ENCODE measurements around the gene OR2T1.

DNA sequence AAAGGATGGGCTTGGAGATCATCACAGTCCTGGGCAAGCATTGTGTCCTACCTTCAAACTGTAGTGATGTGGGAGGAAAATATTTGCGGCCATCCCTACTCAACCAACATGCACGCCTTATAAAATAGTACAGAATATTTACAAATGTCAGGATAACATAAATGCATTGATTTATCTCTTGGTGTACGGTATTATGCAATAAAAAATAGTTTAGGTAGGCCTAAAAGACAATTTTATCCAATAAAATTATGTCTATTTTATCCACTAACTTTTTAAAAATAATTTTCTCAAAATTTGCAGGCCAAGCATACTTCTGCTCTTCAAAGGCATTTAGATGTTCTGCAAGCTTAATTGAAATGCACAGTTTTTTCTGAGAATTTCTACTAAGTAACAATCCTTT, at the start of gene OR2T1:
- TF ChIP-seq EZH2 (IDR thresholded peaks at IDR 0.05) (no peak), POLR2AphosphoS5 (IDR thresholded peaks at IDR 0.05; ENCODE audit: borderline replicate concordance, low read depth, low read length) (no peak)

Measured in SK-N-MC (cell line).